Measurements from ENCODE around the gene KRT77. TPM values are rescaled to one million over a fixed set of nuclear protein-coding genes. Genes with fewer than 3 reads are reported as not detected.

The KRT77 gene
- total RNA-seq, 1 experiment from 2014 or later = not detected

GRCh38 chr12:52716061-52716460, 12.7 kb upstream of the KRT77 start:
- 0 out of 2 replicates have a peak, but pooled peaks cover 6% of the 10 kb centered on the region for H3K4me1 Mint-ChIP-seq
- no peak overlapping the region for H3K4me3 Mint-ChIP-seq
- CTCF ChIA-PET = interaction anchor here (1.2 to 5.2 kb wide), 11 partner anchors 11 to 266 kb away, joined by 3 to 56 read pairs (median 7); no protein-coding TSS in a partner anchor
- no peaks in the 10 kb centered on the region for H3K36me3 Mint-ChIP-seq
- POLR2A ChIA-PET = no interaction called here
- TF ChIP-seq NFATC4 (CRISPR knock-in tag; IDR thresholded peaks at IDR 0.05) (no peak), E2F1 (CRISPR knock-in tag; IDR thresholded peaks at IDR 0.05) (no peak), PRRX2 (CRISPR knock-in tag; IDR thresholded peaks at IDR 0.05) (no peak), ZNF671 (CRISPR knock-in tag; IDR thresholded peaks at IDR 0.05) (no peak), ATF1 (CRISPR knock-in tag; IDR thresholded peaks at IDR 0.05) (no peak)
- peaks cover 4% of the 10 kb centered on the region; the same call in 1 of the 2 replicates for H3K9me3 Mint-ChIP-seq
- H3K27me3 Mint-ChIP-seq (ENCODE audit: low read depth) = peaks cover 53% of the 10 kb centered on the region
- ATAC-seq = no peak
- DNase-seq (ENCODE audit: low spot score) = no peak
- no peak overlapping the region for H3K27ac Mint-ChIP-seq

DNA sequence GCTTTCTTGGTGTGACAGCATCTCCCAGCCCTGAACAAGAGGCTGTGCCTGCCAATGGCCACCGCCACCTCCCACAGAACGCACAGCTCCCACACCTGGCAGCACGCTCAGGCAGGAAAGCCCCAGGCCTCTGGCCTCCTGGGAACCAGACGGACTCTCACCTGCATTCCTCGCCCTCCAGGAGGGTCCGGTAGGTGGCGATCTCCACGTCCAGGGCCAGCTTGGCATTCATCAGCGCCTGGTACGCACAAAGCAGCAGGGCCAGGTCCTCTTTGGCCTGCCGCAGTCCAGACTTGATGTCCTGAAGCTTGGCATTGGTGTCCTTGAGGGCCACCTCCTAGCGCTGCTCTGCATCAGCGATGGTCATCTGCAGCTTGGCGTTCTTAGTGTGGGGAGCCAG, 12.1 kb upstream of the KRT77 start:
- ChIA-PET POLR2A (no interaction called here), CTCF (interaction anchor here (0.7 to 5.2 kb wide), 20 partner anchors 9 to 493 kb away, joined by 3 to 56 read pairs (median 4); no protein-coding TSS in a partner anchor)
- Mint-ChIP-seq H3K9me3 (peaks cover 4% of the 10 kb centered on the region; the same call in 1 of the 2 replicates), H3K27ac (no peak overlapping the region), H3K27me3 (ENCODE audit: low read depth) (peaks cover 53% of the 10 kb centered on the region), H3K4me1 (0 out of 2 replicates have a peak, but pooled peaks cover 6% of the 10 kb centered on the region), H3K36me3 (no peaks in the 10 kb centered on the region), H3K4me3 (peak overlapping the region; percentile 47)
- peak; percentile 75 for DNase-seq (ENCODE audit: low spot score)
- ATAC-seq = peak; percentile 62
- TF ChIP-seq, protein P1, sequence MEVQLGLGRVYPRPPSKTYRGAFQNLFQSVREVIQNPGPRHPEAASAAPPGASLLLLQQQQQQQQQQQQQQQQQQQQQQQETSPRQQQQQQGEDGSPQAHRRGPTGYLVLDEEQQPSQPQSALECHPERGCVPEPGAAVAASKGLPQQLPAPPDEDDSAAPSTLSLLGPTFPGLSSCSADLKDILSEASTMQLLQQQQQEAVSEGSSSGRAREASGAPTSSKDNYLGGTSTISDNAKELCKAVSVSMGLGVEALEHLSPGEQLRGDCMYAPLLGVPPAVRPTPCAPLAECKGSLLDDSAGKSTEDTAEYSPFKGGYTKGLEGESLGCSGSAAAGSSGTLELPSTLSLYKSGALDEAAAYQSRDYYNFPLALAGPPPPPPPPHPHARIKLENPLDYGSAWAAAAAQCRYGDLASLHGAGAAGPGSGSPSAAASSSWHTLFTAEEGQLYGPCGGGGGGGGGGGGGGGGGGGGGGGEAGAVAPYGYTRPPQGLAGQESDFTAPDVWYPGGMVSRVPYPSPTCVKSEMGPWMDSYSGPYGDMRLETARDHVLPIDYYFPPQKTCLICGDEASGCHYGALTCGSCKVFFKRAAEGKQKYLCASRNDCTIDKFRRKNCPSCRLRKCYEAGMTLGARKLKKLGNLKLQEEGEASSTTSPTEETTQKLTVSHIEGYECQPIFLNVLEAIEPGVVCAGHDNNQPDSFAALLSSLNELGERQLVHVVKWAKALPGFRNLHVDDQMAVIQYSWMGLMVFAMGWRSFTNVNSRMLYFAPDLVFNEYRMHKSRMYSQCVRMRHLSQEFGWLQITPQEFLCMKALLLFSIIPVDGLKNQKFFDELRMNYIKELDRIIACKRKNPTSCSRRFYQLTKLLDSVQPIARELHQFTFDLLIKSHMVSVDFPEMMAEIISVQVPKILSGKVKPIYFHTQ (CRISPR knock-in tag; IDR thresholded peaks at IDR 0.05) = no peak
- peak; percentile 49; the same call in 1 of the 2 replicates for TF ChIP-seq TEAD1 (CRISPR knock-in tag; IDR thresholded peaks at IDR 0.05)
- TF ChIP-seq TEAD4 (CRISPR knock-in tag; IDR thresholded peaks at IDR 0.05) = 0 out of 2 replicates have a peak, but pooled peaks have one; percentile 28

DNA sequence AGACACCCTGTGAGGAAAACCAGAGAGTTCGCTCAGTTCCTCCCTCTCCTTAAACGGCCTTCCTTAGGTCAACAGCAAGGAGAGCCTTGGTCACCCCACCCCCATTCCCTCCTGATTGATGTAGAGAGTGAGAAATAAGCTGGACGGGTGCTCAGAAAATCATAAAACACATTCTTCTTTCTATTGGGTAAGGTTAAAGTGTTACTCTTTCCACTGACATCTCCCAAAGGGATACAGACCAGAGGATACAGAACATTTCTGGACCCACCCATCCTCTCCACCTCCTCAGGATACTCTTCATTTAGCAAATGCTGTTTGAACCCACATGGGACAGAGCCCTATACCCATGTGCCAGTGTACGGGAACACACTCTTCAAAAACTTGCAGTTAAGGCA, 11.6 kb upstream of the KRT77 start:
- Mint-ChIP-seq H3K4me1 (0 out of 2 replicates have a peak, but pooled peaks cover 6% of the 10 kb centered on the region), H3K36me3 (no peaks in the 10 kb centered on the region), H3K9me3 (peaks cover 4% of the 10 kb centered on the region; the same call in 1 of the 2 replicates), H3K27ac (no peak overlapping the region), H3K27me3 (ENCODE audit: low read depth) (peaks cover 53% of the 10 kb centered on the region), H3K4me3 (peak overlapping the region; percentile 47)
- ChIA-PET POLR2A (no interaction called here), CTCF (interaction anchor here (0.7 to 5.2 kb wide), 22 partner anchors 8 to 493 kb away, joined by 3 to 56 read pairs (median 4); no protein-coding TSS in a partner anchor)
- no peak for DNase-seq (ENCODE audit: low spot score)
- no peak for ATAC-seq
- TF ChIP-seq ZNF281 (CRISPR knock-in tag; IDR thresholded peaks at IDR 0.05) (no peak), FOXJ3 (CRISPR knock-in tag; IDR thresholded peaks at IDR 0.05; ENCODE audit: borderline replicate concordance) (no peak), E2F1 (CRISPR knock-in tag; IDR thresholded peaks at IDR 0.05) (no peak), OVOL2 (CRISPR knock-in tag; IDR thresholded peaks at IDR 0.05; ENCODE audit: borderline replicate concordance) (no peak), AFF4 (CRISPR knock-in tag; IDR thresholded peaks at IDR 0.05; ENCODE audit: borderline replicate concordance) (no peak), ZNF121 (CRISPR knock-in tag; IDR thresholded peaks at IDR 0.05) (no peak), PRRX2 (CRISPR knock-in tag; IDR thresholded peaks at IDR 0.05) (no peak), ZNF317 (CRISPR knock-in tag; IDR thresholded peaks at IDR 0.05; ENCODE audit: borderline replicate concordance, low read depth) (no peak), ZNF138 (CRISPR knock-in tag; conservative IDR thresholded peaks at IDR 0.05) (no peak), ZNF423 (CRISPR knock-in tag; IDR thresholded peaks at IDR 0.05) (no peak), SOX15 (CRISPR knock-in tag; IDR thresholded peaks at IDR 0.05) (no peak), NR1H2 (CRISPR knock-in tag; IDR thresholded peaks at IDR 0.05) (no peak)

Data from WTC11 (cell line).